HG03103 (cell line): ENCODE results near the gene MTPN.

Experiments
- ATAC-seq: cut with Tn5 transposase; IDR thresholded peaks from one replicate; pipeline ENCODE4 v1.9.1; 2021; ENCODE audit warnings: low read depth; ENCODE audit not compliant: unreplicated experiment

The MTPN gene

DNA sequence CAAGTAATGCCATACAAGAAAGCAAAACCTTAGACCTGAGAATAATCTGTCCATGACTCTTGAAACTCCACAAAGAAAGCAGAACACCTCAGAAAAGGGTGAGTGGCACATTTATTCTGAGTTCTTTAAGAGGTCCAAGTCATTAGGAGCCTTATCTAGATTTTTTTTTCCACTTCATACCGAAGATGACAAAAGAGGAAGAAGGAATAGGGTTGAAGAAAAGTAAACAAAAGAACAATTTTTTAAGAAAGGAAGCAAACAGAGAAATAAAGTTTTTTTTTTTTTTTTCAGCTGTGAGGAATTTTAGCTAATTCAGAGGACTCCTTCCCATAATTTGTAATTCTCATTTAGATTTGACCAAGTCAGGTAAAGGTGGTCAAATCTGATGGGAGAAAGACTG, 13.1 kb upstream of the MTPN start:
- ATAC-seq, result no peak

DNA sequence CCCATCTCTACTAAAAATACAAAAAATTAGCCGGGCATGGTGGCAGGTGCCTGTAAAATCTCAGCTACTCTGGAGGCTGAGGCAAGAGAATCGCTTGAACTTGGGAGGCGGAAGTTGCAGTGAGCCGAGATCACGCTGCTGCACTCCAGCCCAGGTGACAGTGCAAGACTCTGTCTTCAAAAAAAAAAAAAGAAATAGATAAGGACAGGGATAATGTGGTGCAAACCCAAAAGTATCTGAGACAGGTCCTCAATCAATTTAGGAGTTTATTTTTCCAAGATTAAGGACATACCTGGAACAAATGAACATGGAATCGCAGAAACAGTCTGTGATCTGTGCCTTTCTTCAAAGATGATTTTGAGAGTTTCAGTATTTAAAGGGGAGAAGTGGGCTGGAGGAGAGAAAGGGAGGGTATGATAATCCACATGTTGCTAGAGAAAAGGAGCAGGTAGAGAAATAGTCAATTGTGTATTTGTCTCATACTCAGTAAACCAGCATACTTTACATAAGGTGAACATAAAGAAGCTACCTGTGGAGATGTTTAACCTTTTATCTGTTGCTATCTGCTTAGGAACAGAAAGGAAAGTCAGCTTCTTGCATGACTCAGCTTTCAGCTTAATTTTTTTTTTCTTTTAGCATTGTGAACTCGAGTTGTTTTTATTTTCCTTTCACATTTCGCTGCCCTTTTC, 4.9 kb upstream of the MTPN start:
- no peak for ATAC-seq

DNA sequence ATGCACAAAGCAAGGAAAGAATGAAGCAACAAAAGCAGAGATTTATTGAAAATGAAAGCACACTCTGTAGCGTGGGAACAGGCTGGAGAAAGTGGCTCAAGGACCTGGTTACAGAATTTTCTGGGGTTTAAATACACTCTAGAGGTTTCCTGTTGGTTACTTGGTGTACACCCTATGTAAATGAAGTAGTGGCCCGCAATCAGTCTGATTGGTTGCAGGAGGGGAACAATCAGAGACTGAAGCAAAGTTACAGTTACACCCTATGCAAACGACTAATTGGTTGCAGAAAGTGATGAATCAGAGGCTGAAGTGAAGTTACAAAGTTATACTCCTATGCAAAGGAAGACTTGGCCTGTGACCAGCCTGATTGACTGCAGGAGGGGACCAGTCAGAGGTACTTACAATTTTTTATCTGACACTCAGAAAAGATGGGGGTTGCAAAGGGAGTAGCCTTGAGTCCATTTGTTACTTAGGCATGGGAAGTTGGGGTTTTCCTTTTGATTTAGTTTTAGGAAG, 3.6 kb upstream of the MTPN start:
- peak; percentile 52 for ATAC-seq

DNA sequence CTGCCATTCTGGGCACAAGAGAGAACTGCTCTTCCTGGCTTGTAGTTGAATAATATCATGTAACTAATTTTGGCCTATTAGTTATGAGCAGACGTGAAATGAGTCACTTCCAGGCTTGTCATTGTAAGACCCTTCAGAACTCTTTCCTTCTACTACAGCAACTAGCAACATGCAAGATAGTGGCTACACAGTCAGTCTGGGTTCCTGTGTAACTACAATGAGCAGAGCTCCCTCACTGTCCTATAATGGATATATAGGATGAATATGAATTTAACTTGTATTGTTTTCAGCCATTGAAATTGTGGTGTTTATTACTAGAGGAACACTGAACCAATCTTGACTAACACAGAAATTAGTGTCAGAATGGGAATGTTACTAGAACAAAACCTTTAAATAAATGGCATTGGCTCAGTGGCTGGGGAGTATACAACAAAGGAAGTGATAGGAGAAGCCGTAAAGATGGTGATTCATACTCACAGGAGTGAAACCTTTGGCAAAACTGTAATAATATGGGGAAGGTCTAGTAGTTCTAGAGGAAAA, 2.9 kb upstream of the MTPN start:
- ATAC-seq, result peak; percentile 24

GRCh38 chr7:135979471-135980011, 2.4 kb upstream of the MTPN start:
- ATAC-seq, result no peak

- no peak for ATAC-seq
Observed at GRCh38 chr7:135978624-135979023, 1.5 kb upstream of the MTPN start.

- no peak for ATAC-seq
Observed at GRCh38 chr7:135977742-135978066, 545 bp upstream of the MTPN start.

- ATAC-seq, result peak; percentile 16
Observed at GRCh38 chr7:135976312-135977006, 700 bp downstream of the MTPN start.

DNA sequence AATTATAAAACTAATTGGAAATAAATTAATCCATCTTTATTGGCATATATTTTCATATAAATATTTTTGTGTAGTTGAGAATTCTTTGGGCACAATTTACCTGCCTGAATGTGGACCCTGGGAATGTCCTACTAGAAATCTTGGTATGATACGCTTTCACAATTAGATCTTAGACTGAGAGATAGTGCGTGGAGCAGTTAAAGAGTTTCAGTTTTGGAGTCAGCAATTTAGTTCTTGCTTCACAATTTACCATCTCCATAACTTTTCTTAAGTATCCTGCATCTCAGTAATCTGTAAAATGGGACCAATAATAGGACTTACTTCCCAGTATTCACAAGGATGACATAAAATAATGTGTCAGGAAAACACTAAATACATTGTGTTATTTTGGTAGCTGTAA, 2.0 kb downstream of the MTPN start:
- ATAC-seq, result no peak

GRCh38 chr7:135974667-135975066, 2.5 kb downstream of the MTPN start:
- no peak for ATAC-seq

DNA sequence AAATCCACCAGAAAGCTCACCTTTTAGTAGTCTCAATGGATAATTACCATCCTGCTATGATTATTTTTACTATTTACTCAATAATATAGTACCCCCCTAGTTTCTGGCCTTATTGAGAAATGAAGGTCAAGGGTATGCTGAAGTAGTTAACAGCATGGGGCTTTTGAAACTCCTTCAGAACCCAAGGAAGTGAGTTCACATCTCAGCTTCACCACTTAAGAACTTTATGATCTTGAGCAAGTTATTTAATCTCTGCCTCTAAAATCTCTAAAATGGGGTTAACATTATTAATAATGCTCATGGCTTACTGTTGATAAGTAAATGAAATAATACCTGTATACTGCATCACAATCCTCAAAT, 5.8 kb downstream of the MTPN start:
- peak; percentile 12 for ATAC-seq

- peak; percentile 72 for ATAC-seq
Observed at GRCh38 chr7:135970682-135971365, 6.3 kb downstream of the MTPN start.

- ATAC-seq, result no peak
Observed at GRCh38 chr7:135970045-135970444, 7.1 kb downstream of the MTPN start.

DNA sequence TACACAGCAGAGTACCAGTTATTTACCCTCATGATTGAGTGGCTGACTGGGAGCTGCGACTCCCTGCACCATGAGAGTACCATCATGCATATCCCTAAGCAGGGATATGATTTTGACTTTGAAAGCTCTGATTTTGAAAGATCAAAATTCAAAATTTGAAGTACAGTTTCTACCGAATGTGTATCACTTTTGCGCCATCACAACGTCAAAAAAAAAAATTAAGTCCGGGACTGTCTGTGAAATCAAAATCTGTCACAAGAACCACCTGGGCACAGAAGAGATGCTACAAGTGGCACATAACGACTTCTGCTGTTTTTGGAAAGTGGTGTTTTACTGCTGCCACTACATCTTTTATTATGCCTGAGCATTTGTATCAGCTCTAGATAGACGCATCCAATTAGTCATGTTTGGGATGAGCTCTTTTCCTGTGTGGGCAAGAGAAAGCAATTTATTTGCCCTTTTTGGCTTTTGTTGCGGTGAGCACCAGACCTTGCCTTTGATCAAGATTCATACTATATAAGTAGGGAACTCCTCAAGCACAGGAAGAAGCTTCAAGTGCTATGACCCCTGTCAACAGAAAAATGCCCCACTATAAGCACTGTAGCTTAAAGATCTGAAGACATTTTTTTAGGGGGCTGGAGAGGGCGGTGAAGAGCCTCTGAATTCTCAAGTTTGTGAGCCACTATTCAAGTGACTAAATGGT, 10.7 kb downstream of the MTPN start:
- no peak for ATAC-seq

DNA sequence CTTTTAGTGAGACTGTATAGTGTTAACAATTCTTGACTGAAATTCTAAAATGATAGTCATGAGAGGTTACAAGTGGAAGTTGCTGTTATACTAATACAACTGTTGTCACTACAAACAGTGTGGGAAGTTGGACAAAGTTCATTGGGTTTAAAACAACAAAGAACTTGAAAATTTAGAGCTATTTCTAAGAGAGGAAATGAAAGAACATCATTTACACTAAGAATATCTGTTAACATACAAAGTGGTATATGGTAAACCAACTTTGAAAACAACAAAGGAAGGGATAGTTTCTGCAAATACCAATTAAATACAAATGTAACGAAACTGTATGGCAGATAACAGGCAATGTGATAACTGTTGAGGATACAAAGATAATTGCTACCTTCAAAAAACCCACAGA, 11.6 kb downstream of the MTPN start:
- ATAC-seq, result peak; percentile 67

DNA sequence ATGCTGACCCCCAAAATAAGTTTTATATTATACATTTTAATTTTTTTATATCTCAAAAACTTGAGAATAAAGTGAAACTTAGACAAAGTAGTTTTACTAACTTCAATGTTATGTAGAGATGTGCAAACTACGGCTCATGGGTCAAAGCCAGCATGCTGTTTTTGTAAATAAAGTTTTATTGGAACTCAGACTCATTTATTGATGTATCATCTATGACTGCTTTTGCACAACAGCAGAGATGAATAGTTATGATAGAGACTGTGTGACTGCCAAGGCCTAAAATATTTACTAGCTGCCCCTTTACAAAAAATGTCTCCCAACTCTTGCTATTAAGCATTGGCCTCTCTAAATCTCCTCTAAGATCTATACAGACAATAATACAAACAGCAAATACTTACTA, 12.4 kb downstream of the MTPN start:
- ATAC-seq, result no peak

- no peak for ATAC-seq
Observed at GRCh38 chr7:135964274-135964673, 12.9 kb downstream of the MTPN start.

DNA sequence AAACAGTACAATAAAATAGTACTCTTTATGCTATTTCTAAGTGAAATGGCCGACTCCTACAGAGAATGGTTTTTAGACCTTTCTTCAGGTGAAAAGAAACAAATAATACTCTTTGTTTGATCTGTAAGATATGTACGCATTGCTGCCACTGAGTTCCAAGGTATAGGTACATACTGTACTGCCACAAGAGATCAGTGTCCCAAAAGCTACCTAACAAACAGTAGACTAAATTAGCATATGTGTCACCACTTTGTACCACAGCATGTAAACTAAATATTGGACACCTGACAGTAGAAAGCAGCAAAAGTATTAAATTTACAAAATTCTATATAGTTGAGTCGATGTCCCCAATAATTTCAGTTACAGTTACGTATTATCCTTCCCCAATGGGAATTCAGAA, 14.4 kb downstream of the MTPN start:
- ATAC-seq, result no peak

DNA sequence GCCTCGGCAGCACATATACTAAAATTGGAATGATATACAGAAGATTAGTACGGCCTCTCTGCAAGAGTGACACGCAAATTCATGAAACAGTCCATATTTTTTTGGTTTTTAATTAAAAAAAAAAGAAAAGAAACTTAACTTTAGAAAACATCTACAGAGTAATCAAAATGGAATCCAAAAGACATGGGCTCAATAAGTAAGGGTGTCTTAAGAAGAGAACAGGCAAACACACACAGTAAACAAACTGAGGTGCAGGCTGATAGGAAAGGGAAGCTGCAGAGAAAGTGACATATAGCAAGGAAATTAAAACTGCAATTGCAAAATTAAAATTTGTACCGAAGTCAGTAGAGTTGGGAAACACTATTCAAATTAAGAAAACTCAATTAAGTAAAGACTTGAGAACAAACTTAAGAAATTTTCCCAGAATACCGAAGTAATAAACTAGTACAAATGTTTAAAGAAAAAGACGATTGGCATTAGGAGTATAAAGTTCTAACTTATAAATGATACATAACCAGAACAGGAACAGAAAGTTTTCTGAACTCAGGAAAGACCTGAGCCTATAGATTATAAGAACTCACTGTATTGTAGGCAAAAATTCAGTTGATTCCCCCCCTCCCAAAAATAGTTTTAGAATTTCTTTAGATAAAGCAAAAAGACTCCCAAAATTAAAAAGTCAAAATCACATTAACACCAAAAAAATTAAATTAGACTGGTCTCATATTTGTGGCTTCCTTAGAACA, 16.3 kb downstream of the MTPN start:
- ATAC-seq, result no peak
